ENCODE data around the gene TUBB2B. TPM values are rescaled to one million over a fixed set of nuclear protein-coding genes. Genes with fewer than 3 reads are reported as not detected.

TUBB2B gene
- total and polyA plus RNA-seq, 9 of the 15 experiments (the other 6 are each of a cell fraction or from before 2014, with no cell fraction given), result 0.11 to 9.7 (median 4.6) TPM

- TF ChIP-seq TCF7 (IDR thresholded peaks at IDR 0.05; ENCODE audit: borderline replicate concordance), result 0 out of 2 replicates have a peak, but pooled peaks have one; percentile 26
- TF ChIP-seq TEAD4 (IDR thresholded peaks at IDR 0.05; ENCODE audit: low read length), result peak; percentile 33
- TF ChIP-seq TEAD4 (CRISPR knock-in tag; IDR thresholded peaks at IDR 0.05; ENCODE audit: borderline replicate concordance), result no peak
- no peak for TF ChIP-seq ZNF184 (CRISPR knock-in tag; IDR thresholded peaks at IDR 0.05)
- peak; percentile 71 for TF ChIP-seq CXXC5 (CRISPR knock-in tag; IDR thresholded peaks at IDR 0.05)
- TF ChIP-seq MXI1 (IDR thresholded peaks at IDR 0.05; ENCODE audit: low read depth, low read length), result no peak
- TF ChIP-seq CHAMP1 (IDR thresholded peaks at IDR 0.05), result no peak
- TF ChIP-seq CCAR2 (IDR thresholded peaks at IDR 0.05; ENCODE audit: low read depth, low read length), result 0 out of 2 replicates have a peak, but pooled peaks have one; percentile 45
- peak; percentile 78; the same call in 1 of the 2 replicates for TF ChIP-seq CTBP1 (IDR thresholded peaks at IDR 0.05; ENCODE audit: borderline replicate concordance)
- no peak for TF ChIP-seq PCBP2 (IDR thresholded peaks at IDR 0.05; ENCODE audit: low read depth, low read length, poor library complexity, severe bottlenecking)
- TF ChIP-seq ZNF384 (IDR thresholded peaks at IDR 0.05; ENCODE audit: low read depth, low read length), result peak; percentile 74
- TF ChIP-seq STAT5A (IDR thresholded peaks at IDR 0.05; ENCODE audit: borderline replicate concordance, low read length), result 0 out of 2 replicates have a peak, but pooled peaks have one; percentile 6
- 0 out of 2 replicates have a peak, but pooled peaks have one; percentile 21 for TF ChIP-seq HOXB6 (CRISPR knock-in tag; IDR thresholded peaks at IDR 0.05; ENCODE audit: borderline replicate concordance)
- no peak for TF ChIP-seq MCM2 (IDR thresholded peaks at IDR 0.05; ENCODE audit: low read depth)
- no peak for TF ChIP-seq ZNF586 (CRISPR knock-in tag; conservative IDR thresholded peaks at IDR 0.05)
- peak; percentile 98 for TF ChIP-seq KLF1 (tag; IDR thresholded peaks at IDR 0.05)
- TF ChIP-seq HINFP (tag; conservative IDR thresholded peaks at IDR 0.05; ENCODE audit: low read depth), result no peak
- 0 out of 2 replicates have a peak, but pooled peaks have one; percentile 42 for TF ChIP-seq USF1 (CRISPR knock-in tag; IDR thresholded peaks at IDR 0.05)
- 0 out of 4 replicates have a peak, but pooled peaks of 1 of the 2 experiments have one; percentile 24 for TF ChIP-seq TRIM24 (IDR thresholded peaks at IDR 0.05)
- no peak for TF ChIP-seq CBFA2T3 (IDR thresholded peaks at IDR 0.05)
- peak; percentile 58; the same call in 1 of the 2 replicates for TF ChIP-seq MYC (IDR thresholded peaks at IDR 0.05; ENCODE audit: low read depth, low read length)
- no peak for TF ChIP-seq MYC (CRISPR knock-in tag; IDR thresholded peaks at IDR 0.05; ENCODE audit: borderline replicate concordance, low read depth)
- peak; percentile 58; the same call in 1 of the 2 replicates for TF ChIP-seq TARDBP (IDR thresholded peaks at IDR 0.05)
- 0 out of 2 replicates have a peak, but pooled peaks have one; percentile 28 for TF ChIP-seq RNF2 (IDR thresholded peaks at IDR 0.05)
- TF ChIP-seq ZNF239 (CRISPR knock-in tag; IDR thresholded peaks at IDR 0.05), result peak; percentile 96
- no peak for TF ChIP-seq KLF13 (tag; IDR thresholded peaks at IDR 0.05; ENCODE audit: borderline replicate concordance, low read depth)
Measured at GRCh38 chr6:3251462-3252314, 24.2 kb upstream of the TUBB2B start (continued).
